GM12878 (cell line): ENCODE data around the gene MYB. TPM values are rescaled to one million over a fixed set of nuclear protein-coding genes. Genes with fewer than 3 reads are reported as not detected.

Experiments used
- ATAC-seq: fragments of 200-7000 bp; cut with Tn5 transposase; 3 replicates; pipeline ENCODE4 v1.9.1; 2020; ENCODE audit warnings: mild to moderate bottlenecking, moderate library complexity
- BruUV-seq: library from RNA; stranded (reverse); fragments of 400-500 nt; replicated peaks from 2 replicates; lab custom pipeline; 2021; lab: Mats Ljungman, UMichigan
- CTCF ChIA-PET: fragments of 300-600 bp; sonication (Branson Sonifier 250); formaldehyde crosslinking; extraction: SDS; loops from one replicate; lab custom pipeline; 2021; ENCODE audit warnings: inconsistent platforms; lab: Yijun Ruan, JAX
- POLR2A ChIA-PET: fragments of 350-600 bp; formaldehyde crosslinking; extraction: SDS; loops from one replicate; lab custom pipeline; 2021; ENCODE audit warnings: inconsistent platforms; lab: Charles Lee
- RAD21 ChIA-PET: fragments of 300-600 bp; sonication (Branson Sonifier 250); formaldehyde crosslinking; loops from one replicate; lab custom pipeline; 2023; ENCODE audit warnings: antibody characterized with exemption; ENCODE audit not compliant: unreplicated experiment; lab: Charles Lee
- SMC1A ChIA-PET: fragments of 300-600 bp; sonication (Branson Sonifier 250); formaldehyde crosslinking; loops from one replicate; lab custom pipeline; 2023; ENCODE audit not compliant: unreplicated experiment, uncharacterized antibody; lab: Charles Lee
- DNase-seq: peaks from one replicate; pipeline ENCODE4 v3.0.0-alpha.2; 2011; ENCODE audit warnings: low read depth, low spot score
- FAIRE-seq: peaks from 3 replicates; lab custom pipeline; 2011; peaks lifted over from hg19 to GRCh38; lab: Jason Lieb, UNC
- H2AFZ ChIP-seq: 2 replicates; pipeline ENCODE4 v1.6.0; 2011; ENCODE audit warnings: low read depth, low read length, control low read depth; ENCODE audit not compliant: control insufficient read depth
- H3K27ac ChIP-seq: 2 replicates; pipeline ENCODE4 v1.5.1; 2011; ENCODE audit warnings: control low read depth; ENCODE audit not compliant: control insufficient read depth, insufficient read depth
- H3K27me3 ChIP-seq, 2 experiments: replicated peaks in 1 of 2; 2 replicates each; pipeline versions ENCODE4 v1.6.0 to v1.6.1; 2011; ENCODE audit warnings: low read length in 1 of 2; ENCODE audit not compliant: control insufficient read depth in 2 of 2, insufficient read depth in 2 of 2
- H3K36me3 ChIP-seq, 2 experiments: 2 replicates each; pipeline ENCODE4 v1.5.1; 2011; ENCODE audit warnings: low read length in 1 of 2; ENCODE audit not compliant: control insufficient read depth in 2 of 2, insufficient read depth in 2 of 2
- H3K4me1 ChIP-seq: 2 replicates; pipeline ENCODE4 v1.6.1; 2011; ENCODE audit warnings: mild to moderate bottlenecking, low read length, moderate library complexity, mixed read lengths; ENCODE audit not compliant: control insufficient read depth, insufficient read depth
- H3K4me2 ChIP-seq: 2 replicates; pipeline ENCODE4 v1.6.0; 2011; ENCODE audit warnings: control low read depth; ENCODE audit not compliant: control insufficient read depth, insufficient read depth
- H3K4me3 ChIP-seq: fragments of 200-600 bp; sonication (generic); 2 replicates; pipeline ENCODE4 v1.5.1; 2016
- H3K79me2 ChIP-seq: 2 replicates; pipeline ENCODE4 v1.6.0; 2011; ENCODE audit warnings: low read length; ENCODE audit not compliant: control insufficient read depth, insufficient read depth
- H3K9ac ChIP-seq: 2 replicates; pipeline ENCODE4 v1.8.0; 2011; ENCODE audit warnings: low read length, control low read depth, mixed read lengths; ENCODE audit not compliant: control insufficient read depth, insufficient read depth
- H3K9me3 ChIP-seq: replicated peaks from 3 replicates; pipeline ENCODE4 v1.5.1; 2011; ENCODE audit warnings: mild to moderate bottlenecking, low read length; ENCODE audit not compliant: control insufficient read depth, insufficient read depth
- H4K20me1 ChIP-seq: 2 replicates; pipeline ENCODE4 v1.6.0; 2011; ENCODE audit not compliant: control insufficient read depth, insufficient read depth
- ATF7 ChIP-seq: fragments of 450-650 bp; IDR thresholded peaks from 2 replicates; pipeline ENCODE4 v1.6.1; 2016; ENCODE audit warnings: low read depth, mild to moderate bottlenecking
- BCL11A ChIP-seq: IDR thresholded peaks from 2 replicates; pipeline ENCODE4 v1.6.1; 2011; ENCODE audit warnings: low read depth, low read length
- IKZF1 ChIP-seq: fragments of 450-650 bp; conservative IDR thresholded peaks from 2 replicates; pipeline ENCODE4 v1.6.1; 2017; ENCODE audit warnings: antibody characterized with exemption, mild to moderate bottlenecking
- IKZF2 ChIP-seq, 2 experiments: fragments of 450-650 bp; IDR thresholded peaks; 2 replicates each; pipeline ENCODE4 v1.6.1; 2017; ENCODE audit warnings: mild to moderate bottlenecking in 2 of 2, moderate library complexity in 2 of 2
- RCOR1 ChIP-seq: conservative IDR thresholded peaks from 2 replicates; pipeline ENCODE4 v1.6.1; 2012; ENCODE audit warnings: low read depth, low read length, improper control_type of control experiment
- STAT1 ChIP-seq: fragments of 450-650 bp; conservative IDR thresholded peaks from 2 replicates; pipeline ENCODE4 v1.6.1; 2014; ENCODE audit warnings: antibody characterized with exemption, mild to moderate bottlenecking
- SUZ12 ChIP-seq: fragments of 200-600 bp; sonication (generic); IDR thresholded peaks from one replicate; pipeline ENCODE4 v1.6.1; 2018; ENCODE audit warnings: antibody characterized with exemption, mild to moderate bottlenecking; ENCODE audit not compliant: unreplicated experiment
- YBX1 ChIP-seq: fragments of 450-650 bp; IDR thresholded peaks from 2 replicates; pipeline ENCODE4 v1.6.1; 2016; ENCODE audit warnings: antibody characterized with exemption
- WGBS: methylation state at CpG from one replicate; pipeline ENCODE4 v1.1.6; 2016; ENCODE audit warnings: low lambda C conversion rate; ENCODE audit not compliant: insufficient replicate concordance, insufficient coverage; ENCODE audit errors: missing lambda C conversion rate; 5-methylcytosine and 5-hydroxymethylcytosine counted together
- in situ Hi-C: fragments of 300-500 bp; cut with MboI; formaldehyde crosslinking; loops from 9 replicates; pipeline ENCODE4 v1.14.3; 2018; ENCODE audit warnings: mixed read lengths
- intact Hi-C: fragments of 100-400 bp; cut with micrococcal nuclease; formaldehyde crosslinking; loops from one replicate; pipeline ENCODE4 v1.14.2; 2022; ENCODE audit not compliant: unreplicated experiment
- polyA plus RNA-seq, 11 experiments: library from polyadenylated mRNA; depleted of rRNA in 4 of 11; unstranded in 6 of 11; stranded (reverse) in 5 of 11; fragments of >200 nt; fragmentation: Nextera tagmentation in 4 of 11; fragmentation: Illumina TruSeq in 1 of 11; extraction: Ambion mirVana in 4 of 11; extraction: Trizol in 1 of 11; gene quantifications; 1 replicate in 1 of 11; 2 replicates in 10 of 11; pipeline versions ENCODE4 v1.2.1 to v1.2.3, GENCODE V29; 2011 to 2016; ENCODE audit warnings: inconsistent platforms in 2 of 11, missing spikeins in 2 of 11, low read depth in 1 of 11
- total RNA-seq, 4 experiments: library from RNA; depleted of rRNA in 3 of 4; stranded (reverse); fragments of >200 nt in 3 of 4; fragmentation: Illumina TruSeq in 1 of 4; extraction: Trizol in 1 of 4; gene quantifications; 2 replicates each; pipeline versions ENCODE4 v1.2.1 to v1.2.3, GENCODE V29; 2013 to 2021

MYB gene
- total and polyA plus RNA-seq, 10 of the 15 experiments (the other 5 are each of a cell fraction or from before 2014, with no cell fraction given) = 7.0 to 29.8 (median 21.5) TPM

GRCh38 chr6:135251498-135252441, 70.7 kb downstream of the MYB start:
- TF ChIP-seq STAT1 (no peak), IKZF2 (IDR thresholded peaks at IDR 0.05) (no peak)
- DNase-seq = no peak
- no peak overlapping the region for H3K27ac ChIP-seq
- ChIA-PET POLR2A (no interaction called here), SMC1A (interaction anchor here (1.8 kb wide), 1 partner anchor 71 kb away, joined by 5 read pairs; no protein-coding TSS in a partner anchor), CTCF (interaction anchor here (1.4 kb wide), 1 partner anchor 13 kb away, joined by 4 read pairs; no protein-coding TSS in a partner anchor), RAD21 (no interaction called here)
- H3K27me3 ChIP-seq = no peaks in the 10 kb centered on the region
- intact Hi-C loops = no loop called here
- H3K4me3 ChIP-seq = no peak overlapping the region
- H3K9ac ChIP-seq = no peak overlapping the region
- 77% methylated on average over 13 of the region's 13 CpGs for WGBS
- BruUV-seq = no TSS peak
- no peaks in the 10 kb centered on the region; the same call in 1 of the 2 replicates for H3K4me1 ChIP-seq
- ATAC-seq = no peak
- in situ Hi-C loops = no loop called here
- H3K4me2 ChIP-seq = no peak overlapping the region
- no peak for FAIRE-seq
- H2AFZ ChIP-seq = no peak overlapping the region
- H3K79me2 ChIP-seq = no peaks in the 10 kb centered on the region
- no peaks in the 10 kb centered on the region for H3K36me3 ChIP-seq
- H4K20me1 ChIP-seq = no peaks in the 10 kb centered on the region
- H3K9me3 ChIP-seq = no peaks in the 10 kb centered on the region

GRCh38 chr6:135254471-135254870, 73.4 kb downstream of the MYB start:
- Histone ChIP-seq H2AFZ (no peak overlapping the region; the same call in 1 of the 2 replicates), H3K9ac (no peak overlapping the region), H3K36me3 (no peaks in the 10 kb centered on the region), H4K20me1 (no peaks in the 10 kb centered on the region), H3K9me3 (no peaks in the 10 kb centered on the region), H3K4me3 (no peak overlapping the region), H3K27ac (no peak overlapping the region), H3K27me3 (no peaks in the 10 kb centered on the region; a peak in 1 of 4 replicates), H3K79me2 (no peaks in the 10 kb centered on the region), H3K4me2 (no peak overlapping the region), H3K4me1 (no peaks in the 10 kb centered on the region; the same call in 1 of the 2 replicates)
- BruUV-seq = no TSS peak
- in situ Hi-C loops (no loop called here), intact Hi-C loops (no loop called here)
- ChIA-PET SMC1A (no interaction called here), CTCF (no interaction called here), POLR2A (no interaction called here), RAD21 (no interaction called here)
- DNase-seq (no peak), ATAC-seq (no peak), FAIRE-seq (no peak)
- 50% methylated on average over 1 of the region's 1 CpG for WGBS
- no peak for TF ChIP-seq IKZF1
- TF ChIP-seq YBX1 = no peak
- no peak for TF ChIP-seq SUZ12
- TF ChIP-seq BCL11A = no peak
- TF ChIP-seq RCOR1 = no peak
- no peak for TF ChIP-seq ATF7
